ENCODE results near the gene CELF2.

Gene CELF2

GRCh38 chr10:11087372-11087771 lies 69.7 kb downstream of the CELF2 start:
- TF ChIP-seq CTCF (IDR thresholded peaks at IDR 0.05; ENCODE audit: insufficient read depth, low read length, missing control alignments) = no peak
- POLR2A ChIA-PET = no interaction called here
- CTCF ChIA-PET = no interaction called here
- H3K4me3 ChIP-seq (ENCODE audit: low read depth, low read length) = no peak overlapping the region
- no peak for DNase-seq (ENCODE audit: low read depth, low spot score)

- POLR2A ChIA-PET = no interaction called here
- no peak for TF ChIP-seq CTCF (IDR thresholded peaks at IDR 0.05; ENCODE audit: insufficient read depth, low read length, missing control alignments)
- CTCF ChIA-PET = no interaction called here
- H3K4me3 ChIP-seq (ENCODE audit: low read depth, low read length) = no peak overlapping the region
- no peak for DNase-seq (ENCODE audit: low read depth, low spot score)
Observed at GRCh38 chr10:11088709-11089108, 71.0 kb downstream of the CELF2 start.

GRCh38 chr10:11089272-11089671 lies 71.6 kb downstream of the CELF2 start:
- no peak for TF ChIP-seq CTCF (IDR thresholded peaks at IDR 0.05; ENCODE audit: insufficient read depth, low read length, missing control alignments)
- POLR2A ChIA-PET = no interaction called here
- CTCF ChIA-PET = no interaction called here
- no peak overlapping the region for H3K4me3 ChIP-seq (ENCODE audit: low read depth, low read length)
- DNase-seq (ENCODE audit: low read depth, low spot score) = no peak

GRCh38 chr10:11091517-11092102 lies 73.9 kb downstream of the CELF2 start:
- ChIA-PET CTCF (interaction anchor here (1.5 kb wide), 1 partner anchor 25 kb away, joined by 3 read pairs; no protein-coding TSS in a partner anchor), POLR2A (no interaction called here)
- H3K4me3 ChIP-seq (ENCODE audit: low read depth, low read length) = no peak overlapping the region
- DNase-seq (ENCODE audit: low read depth, low spot score) = no peak
- no peak for TF ChIP-seq CTCF (IDR thresholded peaks at IDR 0.05; ENCODE audit: insufficient read depth, low read length, missing control alignments)

GRCh38 chr10:11093771-11094736 lies 76.4 kb downstream of the CELF2 start:
- DNase-seq (ENCODE audit: low read depth, low spot score) = no peak
- ChIA-PET POLR2A (no interaction called here), CTCF (no interaction called here)
- no peak for TF ChIP-seq CTCF (IDR thresholded peaks at IDR 0.05; ENCODE audit: insufficient read depth, low read length, missing control alignments)
- H3K4me3 ChIP-seq (ENCODE audit: low read depth, low read length) = no peak overlapping the region

- ChIA-PET CTCF (no interaction called here), POLR2A (no interaction called here)
- no peak for TF ChIP-seq CTCF (IDR thresholded peaks at IDR 0.05; ENCODE audit: insufficient read depth, low read length, missing control alignments)
- H3K4me3 ChIP-seq (ENCODE audit: low read depth, low read length) = no peak overlapping the region
- DNase-seq (ENCODE audit: low read depth, low spot score) = no peak
Observed at GRCh38 chr10:11095374-11095801, 77.7 kb downstream of the CELF2 start.
